HCT116 (cell line): ENCODE measurements around the gene R3HCC1L. TPM values are rescaled to one million over a fixed set of nuclear protein-coding genes. Genes with fewer than 3 reads are reported as not detected.

ENCODE experiments used
- ATAC-seq: fragments of 200-7000 bp; cut with Tn5 transposase; 2 replicates; pipeline ENCODE4 v1.9.1; 2020; ENCODE audit warnings: mild to moderate bottlenecking, moderate library complexity
- BruUV-seq: library from RNA; stranded (reverse); fragments of 400-500 nt; replicated peaks from 2 replicates; lab custom pipeline; 2021; lab: Mats Ljungman, UMichigan
- CTCF ChIA-PET: fragments of 300-600 bp; sonication (Branson Sonifier 250); formaldehyde crosslinking; loops from one replicate; lab custom pipeline; 2021; ENCODE audit warnings: antibody characterized with exemption; lab: Charles Lee
- POLR2A ChIA-PET: fragments of 300-600, 350-600 bp; sonication (Branson Sonifier 250); formaldehyde crosslinking; loops from one replicate; lab custom pipeline; 2021; ENCODE audit warnings: antibody characterized with exemption; lab: Charles Lee
- RAD21 ChIA-PET, 2 experiments: fragments of 300-600 bp; sonication (Branson Sonifier 250); formaldehyde crosslinking; loops; one replicate each; lab custom pipeline; 2023; ENCODE audit warnings: low total read pairs in 2 of 2; ENCODE audit not compliant: uncharacterized antibody in 2 of 2, unreplicated experiment in 2 of 2, low non-redundant PET in 1 of 2; lab: Charles Lee
- DNase-seq: peaks from one replicate; pipeline ENCODE4 v3.0.0-alpha.2; 2010; ENCODE audit warnings: low read depth, low spot score
- H2AFZ ChIP-seq: fragments of 200-600 bp; shearing (Covaris generic), sonication (generic); 2 replicates; pipeline ENCODE4 v1.6.1; 2017; ENCODE audit warnings: low read depth, mixed run types, mixed read lengths, antibody characterized with exemption, low read length; ENCODE audit not compliant: poor library complexity, severe bottlenecking
- H3K27ac ChIP-seq: 2 replicates; pipeline ENCODE4 v1.5.1; 2012; ENCODE audit warnings: low read depth, low read length
- H3K27me3 ChIP-seq: fragments of 200-600 bp; sonication (generic); 2 replicates; pipeline ENCODE4 v1.6.1; 2016; ENCODE audit warnings: mixed run types, low read length, mixed read lengths; ENCODE audit not compliant: insufficient read depth
- H3K36me3 ChIP-seq, 2 experiments: fragments of 200-500 bp in 1 of 2; fragments of 200-600 bp in 1 of 2; sonication (Bioruptor generic) in 1 of 2; sonication (generic) in 1 of 2; 2 replicates each; pipeline versions ENCODE4 v1.5.1 to v1.6.1; 2014 to 2016; ENCODE audit warnings: low read length in 2 of 2, inconsistent platforms in 1 of 2, mixed read lengths in 1 of 2, mixed run types in 1 of 2; ENCODE audit not compliant: insufficient read depth in 2 of 2, control insufficient read depth in 1 of 2
- H3K4me1 ChIP-seq, 2 experiments: fragments of 200-600 bp in 1 of 2; sonication (generic) in 1 of 2; 2 replicates each; pipeline versions ENCODE4 v1.5.1 to v1.6.1; 2012 to 2017; ENCODE audit warnings: low read length in 2 of 2, inconsistent platforms in 1 of 2, mild to moderate bottlenecking in 1 of 2, mixed read lengths in 1 of 2, mixed run types in 1 of 2, moderate library complexity in 1 of 2; ENCODE audit not compliant: insufficient read depth in 2 of 2, control insufficient read depth in 1 of 2
- H3K4me2 ChIP-seq: fragments of 200-600 bp; sonication (generic); 2 replicates; pipeline ENCODE4 v1.6.1; 2017; ENCODE audit warnings: mixed run types, low read length, mixed read lengths
- H3K4me3 ChIP-seq, 2 experiments: fragments of 200-600 bp in 1 of 2; sonication (generic) in 1 of 2; replicated peaks in 1 of 2; 2 replicates each; pipeline ENCODE4 v1.5.1; 2011 to 2016; ENCODE audit warnings: low read length in 2 of 2, control low read depth in 1 of 2, low read depth in 1 of 2, mild to moderate bottlenecking in 1 of 2, mixed read lengths in 1 of 2, mixed run types in 1 of 2
- H3K79me2 ChIP-seq: fragments of 200-600 bp; sonication (generic); 2 replicates; pipeline ENCODE4 v1.6.1; 2017; ENCODE audit warnings: mild to moderate bottlenecking, mixed run types, low read length, moderate library complexity, mixed read lengths; ENCODE audit not compliant: insufficient read depth
- H3K9ac ChIP-seq: fragments of 200-600 bp; sonication (generic); 2 replicates; pipeline ENCODE4 v1.6.1; 2016; ENCODE audit warnings: low read length, mixed read lengths
- H3K9me2 ChIP-seq: fragments of 200-600 bp; sonication (generic), shearing (Covaris generic); 2 replicates; pipeline ENCODE4 v1.6.1; 2017; ENCODE audit warnings: mixed run types, mild to moderate bottlenecking, moderate library complexity; ENCODE audit not compliant: insufficient read depth
- H3K9me3 ChIP-seq, 2 experiments: fragments of 200-500 bp in 1 of 2; fragments of 200-600 bp in 1 of 2; sonication (Bioruptor generic) in 1 of 2; sonication (generic) in 1 of 2; 2 replicates each; pipeline ENCODE4 v1.6.1; 2014 to 2017; ENCODE audit warnings: low read length in 2 of 2, mixed read lengths in 2 of 2, inconsistent platforms in 1 of 2, low read depth in 1 of 2, mild to moderate bottlenecking in 1 of 2, mixed run types in 1 of 2, moderate library complexity in 1 of 2; ENCODE audit not compliant: control insufficient read depth in 1 of 2, insufficient read depth in 1 of 2
- H4K20me1 ChIP-seq: fragments of 200-600 bp; sonication (generic), shearing (Covaris generic); 2 replicates; pipeline ENCODE4 v1.6.1; 2017; ENCODE audit warnings: mixed run types, mild to moderate bottlenecking, moderate library complexity; ENCODE audit not compliant: insufficient read depth
- ATF3 ChIP-seq: IDR thresholded peaks from 2 replicates; pipeline ENCODE4 v1.6.1; 2012
- CBX3 ChIP-seq: IDR thresholded peaks from 2 replicates; pipeline ENCODE4 v1.6.1; 2012; ENCODE audit warnings: low read depth
- ELF1 ChIP-seq: IDR thresholded peaks from 2 replicates; pipeline ENCODE4 v1.6.1; 2012; ENCODE audit warnings: low read depth, borderline replicate concordance
- EZH2 ChIP-seq: fragments of 200-600 bp; sonication (generic); IDR thresholded peaks from 2 replicates; pipeline ENCODE4 v1.6.1; 2017; ENCODE audit warnings: antibody characterized with exemption, mixed run types
- FOSL1 ChIP-seq: IDR thresholded peaks from 2 replicates; pipeline ENCODE4 v1.6.1; 2012; ENCODE audit warnings: low read depth
- JUND ChIP-seq: IDR thresholded peaks from 2 replicates; pipeline ENCODE4 v1.6.1; 2012
- POLR2A ChIP-seq: IDR thresholded peaks from 2 replicates; pipeline ENCODE4 v1.7.0; 2011; ENCODE audit warnings: borderline replicate concordance; ENCODE audit not compliant: insufficient read depth, insufficient read length; ENCODE audit errors: extremely low read depth
- POLR2AphosphoS5 ChIP-seq: IDR thresholded peaks from 2 replicates; pipeline ENCODE4 v1.6.1; 2011; ENCODE audit warnings: mild to moderate bottlenecking, low read depth, low read length, moderate library complexity
- RAD21 ChIP-seq: IDR thresholded peaks from 2 replicates; pipeline ENCODE4 v1.6.1; 2012; ENCODE audit warnings: low read depth, mild to moderate bottlenecking
- SIN3A ChIP-seq: IDR thresholded peaks from 2 replicates; pipeline ENCODE4 v1.6.1; 2012; ENCODE audit warnings: low read depth
- SP1 ChIP-seq: IDR thresholded peaks from 2 replicates; pipeline ENCODE4 v1.6.1; 2012; ENCODE audit warnings: low read depth
- SRF ChIP-seq: IDR thresholded peaks from 2 replicates; pipeline ENCODE4 v1.6.1; 2012; ENCODE audit warnings: low read depth
- YY1 ChIP-seq: IDR thresholded peaks from 2 replicates; pipeline ENCODE4 v1.6.1; 2011; ENCODE audit warnings: low read length, low read depth, moderate library complexity, mild to moderate bottlenecking; ENCODE audit not compliant: insufficient replicate concordance; ENCODE audit errors: extremely low read depth
- ZFX ChIP-seq: fragments of 450-650 bp; IDR thresholded peaks from 2 replicates; pipeline ENCODE4 v1.6.1; 2017
- ZNF274 ChIP-seq: fragments of 200-500 bp; sonication (Bioruptor generic); IDR thresholded peaks from 2 replicates; pipeline ENCODE4 v1.6.1; 2014; ENCODE audit warnings: mild to moderate bottlenecking, low read depth, low read length, inconsistent platforms
- intact Hi-C: fragments of 100-400 bp; cut with micrococcal nuclease; formaldehyde crosslinking; loops from 2 replicates; pipeline ENCODE4 v1.10.0; 2022
- total RNA-seq: library from RNA; stranded (reverse); gene quantifications from one replicate; pipeline ENCODE4 v1.2.1, GENCODE V29; 2021; ENCODE audit not compliant: unreplicated experiment

Gene R3HCC1L
- total RNA-seq, 1 experiment from 2014 or later: 9.3 TPM

- H3K27me3 ChIP-seq: no peaks in the 10 kb centered on the region
- DNase-seq (no peak), ATAC-seq (no peak)
- RAD21 ChIA-PET: no interaction called here
- no TSS peak for BruUV-seq
- no peaks in the 10 kb centered on the region for H3K9me3 ChIP-seq
- H3K4me1 ChIP-seq: peaks cover 40 to 51% of the 10 kb centered on the region in 2 experiments
- no peaks in the 10 kb centered on the region for H3K9me2 ChIP-seq
- no peaks in the 10 kb centered on the region for H3K36me3 ChIP-seq
- no peak overlapping the region for H3K4me3 ChIP-seq
- POLR2A ChIA-PET: no interaction called here
- H2AFZ ChIP-seq: no peak overlapping the region
- CTCF ChIA-PET: interaction anchor here (1.8 kb wide), 1 partner anchor 39 kb away, joined by 8 read pairs; no protein-coding TSS in a partner anchor
- H4K20me1 ChIP-seq: no peaks in the 10 kb centered on the region
- intact Hi-C loops: no loop called here
- H3K9ac ChIP-seq: peak overlapping the region; percentile 14; the same call in 1 of the 2 replicates
- H3K79me2 ChIP-seq: no peaks in the 10 kb centered on the region
- H3K4me2 ChIP-seq: peak overlapping the region; percentile 91
- TF ChIP-seq ATF3 (no peak), EZH2 (no peak), CBX3 (no peak), POLR2A (no peak), YY1 (no peak), FOSL1 (no peak), RAD21 (no peak), SRF (no peak), ELF1 (no peak), ZFX (no peak), SIN3A (no peak), ZNF274 (no peak)
- no peak overlapping the region; the same call in 1 of the 2 replicates for H3K27ac ChIP-seq
Observed at GRCh38 chr10:98270786-98271185, 136.3 kb downstream of the R3HCC1L start.

- Histone ChIP-seq H3K4me2 (no peak overlapping the region), H2AFZ (no peak overlapping the region), H4K20me1 (no peaks in the 10 kb centered on the region), H3K9me3 (no peaks in the 10 kb centered on the region), H3K36me3 (no peaks in the 10 kb centered on the region), H3K4me1 (peaks cover 27 to 36% of the 10 kb centered on the region in 2 experiments), H3K4me3 (no peak overlapping the region), H3K27ac (no peak overlapping the region), H3K9ac (no peak overlapping the region)
- BruUV-seq: no TSS peak
- ChIA-PET CTCF (no interaction called here), POLR2A (no interaction called here)
- ATAC-seq: no peak
- TF ChIP-seq FOSL1 (no peak), SP1 (no peak), CBX3 (no peak), JUND (no peak), POLR2AphosphoS5 (no peak), RAD21 (no peak), SRF (no peak), ZNF274 (no peak), EZH2 (no peak), YY1 (no peak), ZFX (no peak)
- TF ChIP-seq, all 23 proteins: peak for 0
- RAD21 ChIA-PET: interaction anchor here in 1 of 2 experiments (0.9 kb wide), 1 partner anchor 37 kb away, joined by 3 read pairs; no protein-coding TSS in a partner anchor
- H3K9me2 ChIP-seq: no peaks in the 10 kb centered on the region
- no peaks in the 10 kb centered on the region for H3K79me2 ChIP-seq
- H3K27me3 ChIP-seq: no peaks in the 10 kb centered on the region
- no peak for DNase-seq
- intact Hi-C loops: no loop called here
Observed at GRCh38 chr10:98272245-98272644, 137.8 kb downstream of the R3HCC1L start.
